Raji (cell line): ENCODE data around the gene CEACAM18.

Source experiments
- POLR2A ChIP-seq: IDR thresholded peaks from 2 replicates; pipeline ENCODE4 v1.6.1; 2011; ENCODE audit warnings: low read depth, low read length, control low read depth; ENCODE audit not compliant: insufficient read depth

Gene CEACAM18

DNA sequence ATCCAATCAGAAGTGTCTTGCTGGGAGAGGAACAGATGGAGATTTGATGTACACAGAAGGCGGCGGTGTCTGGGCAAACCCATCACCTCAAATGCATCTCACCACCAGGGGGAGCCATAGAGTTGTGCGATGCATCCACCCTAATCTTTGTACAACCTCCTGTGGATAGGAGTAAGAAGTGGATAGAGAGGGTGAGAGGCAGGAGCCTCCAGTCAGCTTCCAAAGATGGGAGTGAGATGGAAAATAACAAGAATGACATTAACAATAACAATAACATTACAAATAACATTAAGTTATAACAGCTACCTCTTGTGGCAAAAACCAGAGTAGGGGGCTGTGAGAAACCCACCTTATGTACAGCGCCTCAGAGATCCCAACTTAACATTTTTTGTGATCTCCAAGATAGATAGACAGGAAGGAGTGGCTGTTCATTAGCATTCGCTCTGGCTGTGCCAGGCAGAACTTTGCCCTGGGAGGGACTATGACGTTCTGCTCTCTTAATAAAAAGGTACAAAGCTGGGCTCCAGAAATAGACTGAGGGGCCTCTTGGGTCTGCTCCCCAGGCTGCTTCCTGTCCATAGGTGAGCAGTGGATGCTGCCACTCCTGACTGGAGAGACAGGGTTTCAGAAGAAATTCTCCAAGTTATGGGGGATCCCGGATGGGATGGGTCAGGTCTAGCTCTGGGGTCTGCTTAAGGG is 5.2 kb upstream of the CEACAM18 start:
- no peak for TF ChIP-seq POLR2A

DNA sequence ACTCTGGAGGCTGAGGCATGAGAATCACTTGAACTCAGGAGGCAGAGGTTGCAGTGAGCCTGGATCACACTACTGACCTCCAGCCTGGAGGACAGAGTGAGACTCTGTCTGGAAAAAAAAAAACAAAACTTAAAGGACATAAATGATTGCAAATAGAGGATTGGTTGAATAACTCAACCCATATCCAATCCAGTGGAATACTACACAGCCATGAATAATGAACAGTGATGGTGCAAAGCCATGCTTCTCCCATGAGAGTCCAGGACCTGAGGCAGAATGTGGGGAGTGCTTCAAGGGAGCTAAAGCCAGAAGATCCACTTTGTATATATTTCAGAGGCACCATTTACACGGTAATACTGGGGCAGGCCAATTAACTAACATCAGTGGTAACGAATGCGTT is 2.2 kb upstream of the CEACAM18 start:
- no peak for TF ChIP-seq POLR2A

DNA sequence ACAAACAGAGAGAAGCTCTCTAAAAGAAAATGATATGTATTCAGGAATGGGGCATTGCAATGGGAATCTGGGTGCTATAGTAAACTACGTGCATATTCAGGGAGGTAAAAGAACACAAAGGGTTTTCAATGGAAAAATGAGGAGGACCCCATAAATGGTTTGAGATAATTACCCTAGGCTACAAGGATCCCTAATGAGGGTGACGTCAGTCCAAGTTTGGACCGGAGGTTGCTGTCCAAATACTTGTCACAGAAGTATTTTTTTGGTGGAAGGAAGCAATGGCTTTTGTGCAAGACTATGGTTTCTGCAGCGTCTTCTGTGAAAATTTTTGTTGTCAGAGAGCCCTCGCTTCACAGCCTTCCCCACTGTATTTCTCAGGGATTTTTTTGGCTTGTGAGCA is 995 bp upstream of the CEACAM18 start:
- TF ChIP-seq POLR2A, result no peak

DNA sequence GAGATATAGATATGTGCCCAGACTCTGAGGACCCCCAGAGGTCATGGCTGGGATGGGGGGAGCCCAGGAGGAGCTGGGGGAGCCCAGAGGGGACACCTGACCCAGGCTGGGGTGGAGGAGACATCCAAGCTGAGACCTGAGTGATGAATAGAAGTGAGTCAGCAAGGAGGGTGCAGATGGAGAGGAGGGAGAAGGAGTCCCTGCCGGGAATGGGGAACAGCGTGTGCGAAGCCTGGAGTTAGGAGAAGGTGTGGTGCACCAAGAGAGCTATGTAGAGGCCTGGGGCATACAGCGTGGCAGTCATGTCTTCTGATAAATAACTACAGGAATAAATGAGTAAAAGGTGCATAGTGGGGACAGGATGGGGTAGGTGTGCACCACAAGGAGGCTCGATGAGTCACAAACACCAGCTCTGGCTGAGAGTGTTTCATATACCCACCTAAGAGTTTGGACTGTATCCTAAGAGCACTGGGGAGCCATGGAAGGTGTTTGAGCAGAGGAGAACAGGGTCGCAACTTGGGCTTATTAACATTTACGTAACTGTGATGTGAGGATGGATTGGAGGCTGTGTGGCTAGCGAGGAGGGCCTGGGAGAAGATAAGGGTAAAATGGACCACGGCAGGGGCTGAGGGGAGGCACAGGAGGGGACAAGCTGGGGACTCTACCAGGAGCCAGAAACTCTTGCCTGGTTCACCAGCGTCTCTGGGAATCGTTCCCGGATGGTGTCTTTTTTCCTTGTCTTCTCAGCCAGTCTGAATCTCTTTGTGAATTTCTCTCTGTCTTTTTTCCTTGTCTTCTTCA is 1.4 kb downstream of the CEACAM18 start:
- no peak for TF ChIP-seq POLR2A

DNA sequence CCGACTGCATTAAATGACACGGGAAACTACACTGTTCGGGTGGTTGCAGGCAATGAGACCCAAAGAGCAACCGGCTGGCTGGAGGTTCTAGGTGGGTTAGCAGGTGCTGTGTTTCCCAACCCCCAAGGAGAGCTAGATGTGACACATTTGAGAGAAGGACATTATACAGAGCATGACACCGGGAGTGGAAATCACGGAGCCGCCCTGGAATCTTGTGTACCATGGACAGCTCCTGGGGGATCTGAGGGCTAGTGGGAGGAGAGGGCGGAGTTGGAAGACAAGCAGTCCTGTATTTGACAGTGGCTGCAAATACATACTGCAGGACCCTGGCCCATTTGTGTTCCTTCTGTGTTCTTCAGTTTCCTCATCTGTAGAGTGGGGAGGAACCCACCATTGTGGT is 2.3 kb downstream of the CEACAM18 start:
- TF ChIP-seq POLR2A, result no peak

DNA sequence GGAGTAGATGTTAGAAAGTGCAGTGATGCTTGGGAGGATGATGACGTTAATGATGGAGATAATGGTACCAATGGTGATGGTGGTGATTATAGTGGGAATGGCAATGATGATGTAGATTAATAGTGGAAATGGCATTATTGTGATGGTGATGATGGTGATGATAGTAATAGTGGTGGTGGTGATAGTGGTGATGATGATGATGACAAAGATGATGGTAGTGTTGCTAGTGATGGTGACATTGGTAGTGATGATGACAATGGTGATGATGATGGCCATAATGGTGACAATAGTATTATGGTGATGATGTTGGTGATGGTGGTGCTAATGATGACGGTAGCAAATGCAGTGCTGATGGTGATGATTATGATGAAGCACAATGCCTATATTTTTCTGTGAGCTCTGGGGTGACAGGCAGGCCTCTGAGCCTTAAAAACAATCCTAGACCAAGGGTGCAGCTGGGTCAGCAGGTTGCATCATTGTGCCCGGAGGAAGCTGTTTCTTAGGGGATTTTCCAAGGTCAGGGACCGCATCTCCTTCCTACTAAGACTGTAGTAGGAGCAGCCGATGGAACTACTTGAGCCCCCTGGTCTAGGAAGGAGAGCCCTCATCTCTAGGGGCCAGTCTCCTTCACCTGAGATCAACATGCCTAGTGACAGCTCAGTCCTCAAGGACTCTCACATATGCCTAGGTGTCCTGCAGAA is 7.8 kb downstream of the CEACAM18 start:
- TF ChIP-seq POLR2A, result no peak

DNA sequence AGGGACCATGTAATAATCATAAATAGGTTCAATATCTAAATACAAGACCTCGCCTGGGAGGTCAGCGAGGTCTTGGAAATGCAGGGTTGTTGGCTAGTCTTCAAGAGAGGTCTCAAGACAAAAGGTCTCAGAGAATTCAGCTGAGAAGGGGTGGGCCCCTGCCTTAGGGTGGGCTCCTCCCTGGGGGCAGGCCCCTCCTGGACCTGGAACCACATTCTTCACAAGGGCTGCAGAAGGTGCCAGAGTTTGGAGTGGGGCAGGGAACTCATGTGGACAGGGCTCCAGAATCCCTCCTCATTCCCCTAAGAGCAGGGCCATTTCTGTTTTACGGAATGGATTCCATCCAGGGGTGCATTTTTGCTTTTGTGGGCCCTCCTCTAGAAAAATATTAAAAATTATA is 10.2 kb downstream of the CEACAM18 start:
- no peak for TF ChIP-seq POLR2A

DNA sequence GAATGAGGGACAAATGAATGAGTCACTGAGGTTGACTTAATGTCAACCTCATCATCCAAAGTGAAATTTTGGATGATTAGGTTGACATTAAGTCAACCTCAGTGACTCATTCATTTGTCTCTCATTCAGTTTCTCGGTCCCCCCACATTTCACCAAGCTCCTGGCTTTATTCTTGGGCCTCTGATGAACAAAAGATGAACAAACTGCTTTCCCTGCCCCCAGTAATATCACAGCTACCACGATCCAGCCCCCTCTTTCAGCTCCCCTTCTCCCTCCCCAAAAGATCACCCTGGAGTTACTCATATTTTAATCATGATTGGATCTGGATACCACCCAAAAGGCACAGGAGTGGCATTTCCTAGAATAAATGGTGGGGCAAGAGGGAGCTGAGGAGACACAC is 10.8 kb downstream of the CEACAM18 start:
- no peak for TF ChIP-seq POLR2A

DNA sequence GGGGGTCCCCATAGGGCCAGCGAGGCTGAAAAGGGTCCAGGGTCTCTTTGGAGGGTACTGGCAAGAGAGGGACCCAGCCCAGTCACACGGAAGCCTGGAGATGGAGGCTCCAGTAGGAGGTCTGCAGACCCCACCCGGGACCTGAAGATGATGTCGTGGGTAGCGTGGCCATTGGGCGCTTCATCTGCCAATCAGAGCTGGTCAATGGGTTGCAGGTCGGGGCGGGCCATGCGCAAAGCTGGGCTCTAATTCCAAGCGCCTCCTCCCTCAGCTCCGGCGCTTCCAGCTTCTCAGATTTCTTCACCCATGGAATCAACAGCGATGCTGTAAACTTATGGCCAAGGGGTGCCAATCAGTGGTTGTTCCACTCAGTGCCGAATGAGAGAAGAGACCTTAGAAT is 12.3 kb downstream of the CEACAM18 start:
- no peak for TF ChIP-seq POLR2A

DNA sequence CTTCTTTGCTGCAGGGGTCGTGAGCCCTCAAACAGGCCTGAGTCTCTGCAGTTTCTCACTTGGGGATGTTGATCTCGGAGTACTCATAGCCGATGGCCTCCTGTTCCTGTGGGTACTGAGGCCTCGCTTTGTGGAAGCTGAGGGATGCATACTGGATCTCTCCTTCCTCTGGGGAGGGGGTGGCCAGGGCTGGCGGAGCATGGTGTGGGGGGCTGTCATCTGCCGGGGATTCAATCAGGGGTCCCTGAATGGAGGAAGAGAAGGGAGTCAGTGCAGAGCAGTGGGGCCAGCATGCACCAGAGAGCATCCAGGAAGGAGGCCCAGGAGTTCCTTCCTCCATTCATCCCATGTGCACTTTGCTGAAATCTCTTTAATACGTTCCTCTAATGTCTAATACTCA is 13.2 kb downstream of the CEACAM18 start:
- no peak for TF ChIP-seq POLR2A

DNA sequence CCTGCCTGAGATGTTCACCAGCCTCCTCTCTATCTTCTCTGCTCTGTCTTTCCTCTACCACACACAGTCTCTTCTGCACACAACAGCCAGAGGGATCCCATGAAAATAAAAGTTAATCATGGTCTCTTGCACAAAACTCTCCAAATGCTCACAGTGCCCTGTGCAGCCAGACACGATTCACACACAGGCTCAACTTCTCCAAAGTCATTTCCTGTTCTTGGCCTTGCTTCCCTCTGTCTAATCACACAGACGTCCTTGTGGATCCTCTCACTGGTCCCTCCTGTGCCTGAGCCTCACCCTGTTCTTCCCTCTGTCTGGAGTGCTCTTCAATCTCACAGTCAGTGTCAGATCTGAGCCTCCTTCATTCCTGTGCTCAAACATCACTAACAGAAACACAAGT is 15.4 kb downstream of the CEACAM18 start:
- no peak for TF ChIP-seq POLR2A

DNA sequence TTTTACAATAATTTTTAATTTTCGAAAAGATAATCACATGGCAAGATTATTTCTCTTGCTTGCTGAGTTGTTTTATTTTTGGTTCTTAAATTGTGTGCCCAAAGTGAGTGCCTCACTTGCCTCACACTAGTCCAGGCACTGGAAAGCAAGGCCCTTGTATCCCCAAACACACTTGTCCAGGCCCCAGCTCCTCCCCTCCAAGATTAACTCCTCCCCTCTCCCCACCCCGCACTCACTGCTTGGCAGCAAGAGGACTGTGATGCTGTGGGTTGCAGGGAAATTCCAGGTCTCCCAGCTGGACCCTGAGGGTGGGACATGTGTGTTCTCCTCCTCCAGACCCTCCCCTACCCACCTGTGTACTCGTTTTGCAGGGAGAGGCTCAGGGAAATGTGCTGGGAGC is 19.3 kb downstream of the CEACAM18 start:
- TF ChIP-seq POLR2A, result no peak

DNA sequence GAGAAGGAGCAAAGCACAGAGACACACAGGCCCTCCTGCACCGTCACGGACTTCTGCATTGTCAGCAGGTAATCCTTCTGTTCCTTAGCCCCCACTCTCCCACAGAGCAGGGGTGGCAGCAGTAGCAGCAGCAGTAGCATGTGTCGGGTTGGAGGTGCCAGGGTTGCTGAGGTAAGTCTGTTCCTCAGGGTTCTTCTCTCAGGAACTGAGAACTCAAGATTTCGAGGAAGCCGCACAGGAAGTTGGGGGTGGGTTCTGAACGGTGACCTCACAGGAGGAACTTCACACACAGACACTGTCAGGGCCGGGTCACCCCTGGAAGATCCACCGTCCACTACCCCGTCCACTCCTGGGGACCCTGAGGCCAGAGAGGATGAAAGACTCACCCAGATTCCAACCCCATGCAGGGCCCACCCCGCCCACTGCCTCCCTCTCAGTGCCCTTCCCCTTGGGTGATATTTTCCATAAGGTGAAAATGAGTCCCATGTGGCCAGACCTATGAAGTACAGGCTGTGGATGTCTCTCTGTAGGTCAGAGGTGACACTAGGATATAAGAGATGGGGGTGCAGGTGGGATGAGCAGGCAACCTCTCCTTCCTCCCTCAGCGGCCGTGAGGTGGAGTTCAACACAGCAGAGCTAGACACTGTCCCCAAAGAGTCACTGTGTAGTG is 23.4 kb downstream of the CEACAM18 start, which contains the start of gene SIGLEC12:
SIGLEC12 (minus strand) TSS at position 207 of the 670 bp plus-strand sequence; CDS start at position 140, 67 bp downstream.
- no peak for TF ChIP-seq POLR2A

DNA sequence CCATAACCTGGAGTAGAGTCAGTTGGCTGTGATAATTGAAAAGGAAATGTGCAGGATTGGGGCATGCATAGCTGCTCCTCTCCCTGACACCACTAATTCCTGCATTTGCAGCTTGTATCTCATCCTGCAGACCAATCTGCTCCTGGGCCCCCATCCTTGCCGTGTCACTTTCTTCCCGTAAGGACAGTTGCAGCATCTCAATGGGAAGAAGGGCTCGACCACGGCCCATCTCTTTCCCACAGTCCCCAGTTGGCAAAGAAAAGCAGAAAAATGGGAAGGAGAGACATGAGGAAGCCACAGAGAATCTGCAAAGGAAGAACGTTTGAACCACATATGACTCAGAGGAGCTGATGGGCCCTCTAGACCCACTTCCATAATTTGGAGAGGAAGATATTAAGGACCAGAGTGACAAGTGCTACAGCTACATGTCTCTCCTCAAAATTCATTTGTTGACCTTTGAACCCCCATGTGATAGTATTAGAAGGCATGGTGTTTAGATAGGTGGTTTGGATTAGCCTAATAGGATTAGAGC is 25.0 kb downstream of the CEACAM18 start:
- TF ChIP-seq POLR2A, result no peak

DNA sequence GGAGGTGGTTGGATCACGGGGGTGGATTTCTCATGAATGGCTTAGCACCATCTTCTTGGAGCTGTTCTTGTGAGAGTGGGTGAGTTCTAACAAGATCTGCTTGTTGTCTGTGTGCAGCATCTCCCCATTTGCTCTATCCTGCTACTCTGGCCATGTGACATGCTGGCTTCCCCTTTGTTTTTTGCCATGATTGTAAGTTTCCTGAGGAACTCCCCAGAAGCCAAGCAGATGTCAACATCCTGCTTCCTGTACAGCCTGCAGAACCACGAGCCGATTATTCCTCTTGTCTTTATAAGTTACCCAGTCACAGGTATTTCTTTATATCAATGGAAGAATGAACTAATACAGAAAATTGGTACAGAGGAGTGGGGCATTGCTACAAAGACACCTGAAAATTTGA is 25.6 kb downstream of the CEACAM18 start:
- no peak for TF ChIP-seq POLR2A
